GM20000 (cell line): ENCODE measurements around the gene TAL1.
"Not testable (repeated sequence)": the region's sequence is repeated elsewhere in the genome, so short reads cannot be mapped to it uniquely, and the experiment has no call there.

ENCODE experiments used
- DNase-seq: peaks from one replicate; pipeline ENCODE4 v3.0.0; 2012; ENCODE audit warnings: low spot score
- CTCF ChIP-seq: IDR thresholded peaks from 2 replicates; pipeline ENCODE4 v1.5.1; 2012; ENCODE audit warnings: mild to moderate bottlenecking, control low read depth; ENCODE audit errors: extremely low read depth, missing control alignments

TAL1 gene

DNA sequence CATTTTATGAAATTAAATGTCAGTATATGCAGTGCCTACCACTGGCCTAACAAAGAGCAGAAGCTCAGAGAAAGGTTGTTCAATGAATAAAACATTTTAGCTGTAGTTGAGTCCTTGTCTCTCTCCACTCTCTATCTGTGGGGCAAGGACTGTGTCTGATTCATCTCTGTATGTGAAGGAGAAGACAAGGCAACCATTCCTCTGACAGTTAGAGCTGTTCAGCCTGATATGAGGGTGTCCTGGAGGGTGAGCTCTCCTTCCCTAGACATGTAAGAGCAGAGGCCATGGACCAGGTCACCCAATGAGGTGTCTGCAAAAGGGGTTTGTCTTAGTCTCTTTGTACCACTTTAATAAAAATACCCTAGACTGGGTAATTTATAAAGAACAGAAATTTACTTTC is 37.7 kb downstream of the TAL1 start:
- no peak for TF ChIP-seq CTCF
- no peak for DNase-seq

- DNase-seq, result not testable (repeated sequence)
These were observed 38.5 kb downstream of the TAL1 start for GRCh38 chr1:47193496-47193895.

GRCh38 chr1:47192458-47193384 is 39.3 kb downstream of the TAL1 start:
- DNase-seq, result peak; percentile 76
- peak; percentile 98 for TF ChIP-seq CTCF

GRCh38 chr1:47191940-47192457 is 40.0 kb downstream of the TAL1 start:
- no peak for TF ChIP-seq CTCF
- no peak for DNase-seq

- no peak for TF ChIP-seq CTCF
- no peak for DNase-seq
These were observed 41.2 kb downstream of the TAL1 start for GRCh38 chr1:47190857-47191256.

- no peak for TF ChIP-seq CTCF
- DNase-seq, result no peak
These were observed 41.5 kb downstream of the TAL1 start for GRCh38 chr1:47190509-47190855.

GRCh38 chr1:47189844-47190508 is 42.0 kb downstream of the TAL1 start, which contains the start of gene PDZK1IP1:
Gene PDZK1IP1 (minus strand): TSS chr1:47190036. CDS start chr1:47189932, 104 bp downstream.
- DNase-seq, result no peak
- no peak for TF ChIP-seq CTCF
